Measurements from ENCODE around the gene MGAT5.

MGAT5 gene

GRCh38 chr2:134252092-134252750 lies 1.7 kb upstream of the MGAT5 start:
- DNase-seq (ENCODE audit: extremely low spot score, insufficient read length, low read depth) (no peak), FAIRE-seq (peak; percentile 55)

GRCh38 chr2:134253117-134253704 lies 661 bp upstream of the MGAT5 start:
- DNase-seq (ENCODE audit: extremely low spot score, insufficient read length, low read depth): no peak
- FAIRE-seq: peak; percentile 94

GRCh38 chr2:134254824-134255223 lies 952 bp downstream of the MGAT5 start:
- DNase-seq (ENCODE audit: extremely low spot score, insufficient read length, low read depth) (no peak), FAIRE-seq (no peak)

- no peak for FAIRE-seq
Observed at GRCh38 chr2:134256956-134257355, 3.1 kb downstream of the MGAT5 start.

GRCh38 chr2:134257509-134257908 lies 3.6 kb downstream of the MGAT5 start:
- DNase-seq (ENCODE audit: extremely low spot score, insufficient read length, low read depth) (no peak), FAIRE-seq (no peak)

More at GRCh38 chr2:134256956-134257355, 3.1 kb downstream of the MGAT5 start:
- no peak for DNase-seq (ENCODE audit: extremely low spot score, insufficient read length, low read depth)

- DNase-seq (ENCODE audit: extremely low spot score, insufficient read length, low read depth): no peak
- no peak for FAIRE-seq
Observed at GRCh38 chr2:134257965-134258683, 4.3 kb downstream of the MGAT5 start.

GRCh38 chr2:134258684-134259388 lies 5.0 kb downstream of the MGAT5 start:
- DNase-seq (ENCODE audit: extremely low spot score, insufficient read length, low read depth) (no peak), FAIRE-seq (peak; percentile 49)

GRCh38 chr2:134259571-134259970 lies 5.7 kb downstream of the MGAT5 start:
- FAIRE-seq (no peak), DNase-seq (ENCODE audit: extremely low spot score, insufficient read length, low read depth) (no peak)

- FAIRE-seq: no peak
Observed at GRCh38 chr2:134259994-134260393, 6.1 kb downstream of the MGAT5 start.

GRCh38 chr2:134260713-134261112 lies 6.8 kb downstream of the MGAT5 start:
- DNase-seq (ENCODE audit: extremely low spot score, insufficient read length, low read depth) (no peak), FAIRE-seq (no peak)

More at GRCh38 chr2:134259994-134260393, 6.1 kb downstream of the MGAT5 start:
- no peak for DNase-seq (ENCODE audit: extremely low spot score, insufficient read length, low read depth)

GRCh38 chr2:134261398-134262131 lies 7.7 kb downstream of the MGAT5 start:
- peak; percentile 60 for FAIRE-seq

GRCh38 chr2:134262684-134263083 lies 8.8 kb downstream of the MGAT5 start:
- FAIRE-seq (peak; percentile 24), DNase-seq (ENCODE audit: extremely low spot score, insufficient read length, low read depth) (no peak)

More at GRCh38 chr2:134261398-134262131, 7.7 kb downstream of the MGAT5 start:
- DNase-seq (ENCODE audit: extremely low spot score, insufficient read length, low read depth): no peak

GRCh38 chr2:134268265-134268664 lies 14.4 kb downstream of the MGAT5 start:
- DNase-seq (ENCODE audit: extremely low spot score, insufficient read length, low read depth) (no peak), FAIRE-seq (no peak)

GRCh38 chr2:134269230-134269629 lies 15.4 kb downstream of the MGAT5 start:
- FAIRE-seq (no peak), DNase-seq (ENCODE audit: extremely low spot score, insufficient read length, low read depth) (no peak)

GRCh38 chr2:134269972-134270735 lies 16.3 kb downstream of the MGAT5 start:
- DNase-seq (ENCODE audit: extremely low spot score, insufficient read length, low read depth) (no peak), FAIRE-seq (no peak)

- DNase-seq (ENCODE audit: extremely low spot score, insufficient read length, low read depth) (no peak), FAIRE-seq (peak; percentile 36)
Observed at GRCh38 chr2:134271758-134272157, 17.9 kb downstream of the MGAT5 start.

GRCh38 chr2:134272806-134273205 lies 18.9 kb downstream of the MGAT5 start:
- FAIRE-seq (no peak), DNase-seq (ENCODE audit: extremely low spot score, insufficient read length, low read depth) (no peak)

- FAIRE-seq (peak; percentile 24), DNase-seq (ENCODE audit: extremely low spot score, insufficient read length, low read depth) (no peak)
Observed at GRCh38 chr2:134273256-134273983, 19.5 kb downstream of the MGAT5 start.
